ENCODE results near the gene ISL1.

Gene ISL1

GRCh38 chr5:51381761-51382474 is 1.3 kb upstream of the ISL1 start:
- TF ChIP-seq, protein P1, sequence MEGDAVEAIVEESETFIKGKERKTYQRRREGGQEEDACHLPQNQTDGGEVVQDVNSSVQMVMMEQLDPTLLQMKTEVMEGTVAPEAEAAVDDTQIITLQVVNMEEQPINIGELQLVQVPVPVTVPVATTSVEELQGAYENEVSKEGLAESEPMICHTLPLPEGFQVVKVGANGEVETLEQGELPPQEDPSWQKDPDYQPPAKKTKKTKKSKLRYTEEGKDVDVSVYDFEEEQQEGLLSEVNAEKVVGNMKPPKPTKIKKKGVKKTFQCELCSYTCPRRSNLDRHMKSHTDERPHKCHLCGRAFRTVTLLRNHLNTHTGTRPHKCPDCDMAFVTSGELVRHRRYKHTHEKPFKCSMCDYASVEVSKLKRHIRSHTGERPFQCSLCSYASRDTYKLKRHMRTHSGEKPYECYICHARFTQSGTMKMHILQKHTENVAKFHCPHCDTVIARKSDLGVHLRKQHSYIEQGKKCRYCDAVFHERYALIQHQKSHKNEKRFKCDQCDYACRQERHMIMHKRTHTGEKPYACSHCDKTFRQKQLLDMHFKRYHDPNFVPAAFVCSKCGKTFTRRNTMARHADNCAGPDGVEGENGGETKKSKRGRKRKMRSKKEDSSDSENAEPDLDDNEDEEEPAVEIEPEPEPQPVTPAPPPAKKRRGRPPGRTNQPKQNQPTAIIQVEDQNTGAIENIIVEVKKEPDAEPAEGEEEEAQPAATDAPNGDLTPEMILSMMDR (conservative IDR thresholded peaks at IDR 0.05) = no peak
- no peak overlapping the region for H3K27ac ChIP-seq

DNA sequence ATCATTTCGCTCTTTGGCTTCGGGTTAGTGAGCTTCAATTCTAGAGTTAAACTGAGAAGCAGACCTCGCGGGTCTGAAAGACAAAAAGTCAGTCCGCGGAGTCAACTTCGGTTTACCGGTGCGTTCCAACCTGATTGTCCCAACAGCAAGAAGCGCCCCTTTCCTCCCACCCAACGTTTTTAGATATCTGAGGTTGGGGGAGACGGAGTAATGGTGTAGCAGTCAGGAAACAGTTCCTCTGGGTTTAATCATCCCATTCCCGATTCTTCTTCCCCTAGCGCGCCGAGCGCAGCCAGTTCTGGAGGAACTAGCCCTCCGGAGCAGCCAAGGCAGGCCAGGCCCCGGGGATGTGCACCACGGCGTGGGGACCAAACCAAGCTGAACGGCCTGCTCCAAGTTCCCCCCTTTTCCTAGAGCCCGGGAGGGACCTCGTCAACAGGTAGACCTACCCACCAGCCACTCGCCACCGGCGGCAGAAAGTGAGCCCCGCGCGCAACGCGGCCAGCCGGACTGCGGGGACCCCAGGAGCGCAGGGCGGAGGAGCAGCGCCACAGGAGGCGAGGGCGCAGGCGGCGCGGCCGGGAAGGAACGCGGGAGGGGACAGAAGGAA is 622 bp upstream of the ISL1 start:
- TF ChIP-seq, protein P1 (conservative IDR thresholded peaks at IDR 0.05) = no peak
- no peak overlapping the region for H3K27ac ChIP-seq

- no peak overlapping the region for H3K27ac ChIP-seq
- TF ChIP-seq, protein P1 (conservative IDR thresholded peaks at IDR 0.05) = no peak
Measured at GRCh38 chr5:51384281-51384840, 1.1 kb downstream of the ISL1 start.

DNA sequence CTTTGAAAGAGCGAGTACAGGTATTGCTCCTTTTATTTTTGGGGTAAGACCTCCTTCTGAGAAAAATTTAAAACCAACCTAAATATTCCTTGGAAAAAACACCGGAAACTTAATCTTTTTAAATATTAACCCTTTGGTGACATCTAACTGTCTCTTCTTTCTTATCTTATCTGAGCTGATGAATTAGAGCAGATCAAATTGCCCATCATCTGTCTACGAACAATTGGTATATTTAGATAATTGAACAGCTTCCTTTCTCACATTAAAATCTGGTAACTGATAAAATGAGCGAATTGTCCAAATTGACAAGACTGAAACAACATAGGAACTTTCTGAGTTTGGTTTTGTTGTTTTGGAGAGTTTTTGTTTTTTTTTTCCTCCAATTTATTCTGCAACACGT is 2.0 kb downstream of the ISL1 start:
- no peak overlapping the region for H3K27ac ChIP-seq
- TF ChIP-seq, protein P1 (conservative IDR thresholded peaks at IDR 0.05) = no peak

DNA sequence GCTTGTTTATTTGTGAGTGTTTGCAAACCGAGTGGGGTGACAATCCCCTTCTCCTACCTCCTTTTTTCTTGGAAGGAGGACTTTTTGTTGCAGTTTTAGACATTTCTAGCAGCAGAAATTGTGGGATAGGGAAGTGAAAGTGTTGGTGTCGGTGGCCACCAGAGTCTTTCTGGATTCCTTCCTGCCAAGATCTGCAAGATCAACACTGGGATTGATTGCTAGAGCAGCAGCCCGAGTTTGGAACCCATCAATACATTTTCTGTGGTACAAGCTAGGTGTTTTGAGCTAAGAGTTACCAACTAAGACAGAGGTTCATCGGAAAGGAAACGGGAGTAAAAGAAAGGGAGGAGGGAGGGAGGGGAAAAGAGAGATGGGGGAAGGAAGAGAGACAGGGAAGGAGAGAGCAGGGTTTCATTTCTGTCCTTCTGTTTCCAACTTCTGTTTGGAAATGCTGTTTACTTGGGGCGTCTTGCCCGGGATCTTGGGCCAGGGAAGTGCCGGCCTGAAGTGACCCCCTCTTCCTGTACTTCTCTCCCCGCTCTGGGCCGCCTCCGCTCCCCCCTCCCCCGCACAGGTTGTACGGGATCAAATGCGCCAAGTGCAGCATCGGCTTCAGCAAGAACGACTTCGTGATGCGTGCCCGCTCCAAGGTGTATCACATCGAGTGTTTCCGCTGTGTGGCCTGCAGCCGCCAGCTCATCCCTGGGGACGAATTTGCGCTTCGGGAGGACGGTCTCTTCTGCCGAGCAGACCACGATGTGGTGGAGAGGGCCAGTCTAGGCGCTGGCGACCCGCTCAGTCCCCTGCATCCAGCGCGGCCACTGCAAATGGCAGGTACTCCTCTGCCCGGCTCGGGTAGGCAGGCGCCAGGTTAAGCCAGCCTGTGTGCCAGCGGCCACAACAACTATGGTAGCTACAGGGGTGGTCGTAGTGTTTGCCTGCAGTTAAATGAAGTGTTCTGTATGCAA is 4.0 kb downstream of the ISL1 start:
- TF ChIP-seq, protein P1 (conservative IDR thresholded peaks at IDR 0.05) = no peak
- H3K27ac ChIP-seq = no peak overlapping the region

DNA sequence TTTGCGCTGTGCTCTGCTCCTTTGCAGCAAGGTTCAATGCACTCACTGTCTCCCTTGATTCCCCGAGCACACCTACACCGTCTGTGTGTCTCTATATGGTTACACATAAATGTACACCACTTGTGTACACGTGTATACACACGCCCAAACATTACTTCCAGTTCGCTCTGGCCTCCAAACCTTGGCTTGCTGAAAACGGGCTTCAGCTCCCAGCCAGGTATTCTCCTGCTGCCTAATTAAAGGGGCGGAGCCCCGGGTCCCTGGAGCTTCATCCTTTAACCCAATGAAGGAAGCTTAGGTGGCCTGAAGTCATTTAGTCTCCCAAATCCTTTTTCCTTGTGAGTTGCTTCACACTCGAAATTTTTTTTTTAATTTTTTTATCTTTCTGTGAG is 4.6 kb downstream of the ISL1 start:
- no peak overlapping the region for H3K27ac ChIP-seq
- TF ChIP-seq, protein P1 (conservative IDR thresholded peaks at IDR 0.05) = no peak

Data from VCaP (cell line).